Left lung (tissue), 10 donors: ENCODE data around the gene LEO1. TPM values are rescaled to one million over a fixed set of nuclear protein-coding genes. Genes with fewer than 3 reads are reported as not detected.

Experiments used
- ATAC-seq: fragments of 200-7000 bp; cut with Tn5 transposase; one replicate; pipeline ENCODE4 v1.9.1; 2020; ENCODE audit warnings: moderate library complexity
- DNase-seq, 4 donors: peaks; one replicate each; pipeline ENCODE4 v3.0.0-alpha.2; 2013 to 2020
- H3K27ac ChIP-seq, 2 donors: fragments of 200-600 bp; sonication (generic) in 1 of 2; one replicate each; pipeline versions ENCODE4 v1.5.0 to v1.8.0; 2020 to 2021
- H3K27me3 ChIP-seq, 2 donors: fragments of 200-600 bp; sonication (generic) in 1 of 2; one replicate each; pipeline versions ENCODE4 v1.5.0 to v1.8.0; 2020 to 2021
- H3K36me3 ChIP-seq, 2 donors: fragments of 200-600 bp; sonication (generic) in 1 of 2; one replicate each; pipeline versions ENCODE4 v1.5.0 to v1.8.0; 2020 to 2021
- H3K4me1 ChIP-seq, 2 donors: fragments of 200-600 bp; one replicate each; pipeline ENCODE4 v1.8.0; 2021
- H3K4me3 ChIP-seq, 2 donors: fragments of 200-600 bp; sonication (generic) in 1 of 2; one replicate each; pipeline versions ENCODE4 v1.5.0 to v1.8.0; 2020 to 2021; ENCODE audit warnings: mild to moderate bottlenecking in 1 of 2
- H3K9me3 ChIP-seq, 2 donors: fragments of 200-600 bp; sonication (generic) in 1 of 2; one replicate each; pipeline versions ENCODE4 v1.5.0 to v1.8.0; 2020 to 2021
- CTCF ChIP-seq, 2 donors: fragments of 200-600 bp; sonication (generic) in 1 of 2; IDR thresholded peaks; one replicate each; pipeline versions ENCODE4 v1.5.0 to v1.8.0; 2021; ENCODE audit warnings: antibody characterized with exemption in 2 of 2
- intact Hi-C, 2 donors: fragments of 100-400 bp; cut with DNase I; formaldehyde crosslinking; loops; one replicate each; pipeline versions ENCODE4 v1.11.2 to v1.14.2; 2022
- polyA plus RNA-seq, 6 donors: library from polyadenylated mRNA; unstranded; fragments of 120-200 nt; gene quantifications; one replicate each; pipeline ENCODE4 v1.2.1, GENCODE V29; 2013; ENCODE audit not compliant: insufficient read length in 6 of 6
- total RNA-seq, 2 donors: library from RNA; stranded (reverse); fragmentation: NEBNext Ultra II Directional; extraction: Animal tissue kit (Norgen Biotek cat#: 25700); gene quantifications; one replicate each; pipeline ENCODE4 v1.2.1, GENCODE V29; 2021
- donor health status: DM: no; HTN: yes; CAD: no.
- donor health status: DM: no; HTN: no; CAD: no.

The LEO1 gene
- total and polyA plus RNA-seq, 8 donors: 14.3 to 34.3 (median 30.5) TPM

DNA sequence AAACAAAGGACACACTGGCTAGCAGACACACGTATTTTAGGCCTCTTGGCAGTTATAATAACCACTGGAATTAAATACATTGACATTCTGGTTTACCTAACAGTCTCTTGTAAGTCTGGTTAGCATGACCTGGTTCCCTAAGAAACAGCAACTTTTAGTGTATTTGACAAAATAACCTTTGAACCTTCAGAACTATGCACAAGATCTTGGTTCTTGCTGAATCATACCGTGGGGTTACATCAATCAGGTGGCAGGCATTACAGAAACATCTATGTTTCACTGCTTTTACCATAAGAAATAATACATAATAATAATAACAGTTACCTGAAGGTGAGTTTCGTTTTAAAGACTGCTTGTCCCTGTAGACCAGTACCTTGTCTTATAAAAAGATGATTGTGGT lies 18.8 kb downstream of the LEO1 start:
- DNase-seq: no peak
- Histone ChIP-seq H3K4me3 (no peak overlapping the region), H3K27me3 (no peaks in the 10 kb centered on the region), H3K27ac (no peak overlapping the region), H3K36me3 (peaks cover 0 to 95% of the 10 kb centered on the region in 2 donors), H3K4me1 (no peaks in the 10 kb centered on the region), H3K9me3 (no peaks in the 10 kb centered on the region)
- no peak for TF ChIP-seq CTCF (IDR thresholded peaks at IDR 0.05)
- intact Hi-C loops: no loop called here
- no peak for ATAC-seq

GRCh38 chr15:51947124-51947523 lies 24.5 kb downstream of the LEO1 start:
- Histone ChIP-seq H3K27me3 (no peaks in the 10 kb centered on the region), H3K4me3 (no peak overlapping the region), H3K9me3 (no peaks in the 10 kb centered on the region), H3K4me1 (no peaks in the 10 kb centered on the region), H3K36me3 (peaks cover 0 to 85% of the 10 kb centered on the region in 2 donors), H3K27ac (no peak overlapping the region)
- TF ChIP-seq CTCF (IDR thresholded peaks at IDR 0.05): no peak
- ATAC-seq (no peak), DNase-seq (no peak)
- intact Hi-C loops: no loop called here

GRCh38 chr15:51939216-51939615 lies 32.4 kb downstream of the LEO1 start:
- H3K27ac ChIP-seq: no peak overlapping the region
- peaks cover 0 to 78% of the 10 kb centered on the region in 2 donors for H3K36me3 ChIP-seq
- no peak for TF ChIP-seq CTCF (IDR thresholded peaks at IDR 0.05)
- H3K27me3 ChIP-seq: no peaks in the 10 kb centered on the region
- DNase-seq (no peak), ATAC-seq (no peak)
- no peaks in the 10 kb centered on the region for H3K9me3 ChIP-seq
- intact Hi-C loops: no loop called here
- no peaks in the 10 kb centered on the region for H3K4me1 ChIP-seq
- no peak overlapping the region for H3K4me3 ChIP-seq

DNA sequence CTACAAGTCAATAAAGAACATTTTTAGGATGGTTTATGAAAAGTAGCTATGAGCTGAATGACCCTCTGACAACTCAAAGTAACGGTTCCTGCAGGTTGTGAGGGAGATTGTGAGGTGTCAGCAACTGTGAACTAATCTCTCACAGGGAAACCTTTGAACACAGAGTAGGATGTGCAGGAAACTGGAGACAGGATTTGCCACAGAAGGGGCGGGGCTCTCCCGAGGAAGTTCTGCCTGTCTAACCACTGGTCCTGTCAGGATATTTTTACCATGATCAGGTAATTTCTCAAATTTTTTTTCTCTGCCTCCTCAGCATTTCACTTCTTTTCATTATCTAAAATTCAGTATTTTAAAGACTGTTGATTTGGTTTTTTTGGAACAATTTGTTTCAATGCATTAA lies 33.3 kb downstream of the LEO1 start:
- H3K4me1 ChIP-seq: no peaks in the 10 kb centered on the region
- no peak for DNase-seq
- peaks cover 0 to 78% of the 10 kb centered on the region in 2 donors for H3K36me3 ChIP-seq
- intact Hi-C loops: no loop called here
- no peak for TF ChIP-seq CTCF (IDR thresholded peaks at IDR 0.05)
- H3K9me3 ChIP-seq: no peaks in the 10 kb centered on the region
- no peak overlapping the region for H3K27ac ChIP-seq
- H3K27me3 ChIP-seq: no peaks in the 10 kb centered on the region
- no peak for ATAC-seq
- no peak overlapping the region for H3K4me3 ChIP-seq

GRCh38 chr15:51936105-51936478 lies 35.5 kb downstream of the LEO1 start:
- TF ChIP-seq CTCF (IDR thresholded peaks at IDR 0.05): no peak
- ATAC-seq: no peak
- no peak overlapping the region for H3K27ac ChIP-seq
- no peaks in the 10 kb centered on the region for H3K27me3 ChIP-seq
- no peak overlapping the region for H3K4me3 ChIP-seq
- H3K4me1 ChIP-seq: no peaks in the 10 kb centered on the region
- intact Hi-C loops: no loop called here
- H3K36me3 ChIP-seq: peaks cover 0 to 88% of the 10 kb centered on the region in 2 donors
- H3K9me3 ChIP-seq: no peaks in the 10 kb centered on the region
- no peak for DNase-seq
